Stimulated activated CD8-positive, alpha-beta memory T cell treated with anti-CD3 and anti-CD28 coated beads, Interleukin-7, amount 100 ng/mL, for 4 hours (primary cell): ENCODE measurements around the gene ETAA1.

Experiments used
- DNase-seq, 2 donors: peaks; one replicate each; pipeline ENCODE4 v3.0.0-alpha.2; 2020; ENCODE audit warnings: low read depth in 2 of 2

The ETAA1 gene

DNA sequence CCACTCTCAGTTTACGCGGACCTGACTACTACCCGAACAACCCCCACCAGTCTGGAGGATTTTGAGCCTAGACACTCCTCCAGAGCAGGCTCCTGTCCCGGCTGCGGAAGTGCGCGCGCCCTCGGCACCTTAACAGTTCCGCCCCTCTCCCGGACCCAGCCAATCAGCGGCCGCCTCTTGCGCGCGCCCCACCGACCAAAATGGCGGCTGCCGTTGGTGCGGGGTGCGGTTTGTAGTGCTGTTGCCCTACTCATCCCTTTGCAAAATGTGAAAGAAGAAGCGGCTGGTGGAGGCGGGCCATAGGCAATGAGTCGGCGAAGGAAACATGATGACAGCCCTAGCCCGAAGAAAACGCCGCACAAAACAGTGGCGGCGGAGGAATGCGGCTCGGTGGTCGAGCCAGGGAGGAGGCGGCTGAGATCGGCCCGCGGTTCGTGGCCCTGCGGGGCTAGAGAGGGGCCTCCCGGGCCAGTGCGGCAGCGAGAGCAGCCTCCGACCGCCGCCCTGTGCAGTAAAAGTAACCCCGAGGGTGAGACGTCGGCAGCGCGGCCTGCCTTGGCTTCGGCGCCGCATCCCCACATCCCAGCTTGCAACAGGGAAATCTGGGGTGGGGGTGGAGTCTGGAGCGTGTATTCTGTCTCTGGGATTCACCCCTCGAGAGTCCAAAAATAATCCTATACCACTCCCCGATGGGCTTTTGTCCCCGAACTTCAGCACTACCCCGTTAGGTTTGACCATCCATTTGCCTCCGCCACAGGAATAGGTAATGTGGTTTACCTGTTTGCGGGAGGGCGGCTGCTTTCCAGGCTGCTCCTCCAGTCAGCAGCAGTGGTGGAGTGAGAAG is at the start of gene ETAA1:
TSS of gene ETAA1 (plus strand) at position 191 of the 844 bp plus-strand sequence. CDS start at position 307, 116 bp downstream.
- DNase-seq = peak; percentile 88 to 90

- DNase-seq = no peak
Observed at GRCh38 chr2:67366832-67367412, 30.2 kb upstream of the ETAA1 start.

DNA sequence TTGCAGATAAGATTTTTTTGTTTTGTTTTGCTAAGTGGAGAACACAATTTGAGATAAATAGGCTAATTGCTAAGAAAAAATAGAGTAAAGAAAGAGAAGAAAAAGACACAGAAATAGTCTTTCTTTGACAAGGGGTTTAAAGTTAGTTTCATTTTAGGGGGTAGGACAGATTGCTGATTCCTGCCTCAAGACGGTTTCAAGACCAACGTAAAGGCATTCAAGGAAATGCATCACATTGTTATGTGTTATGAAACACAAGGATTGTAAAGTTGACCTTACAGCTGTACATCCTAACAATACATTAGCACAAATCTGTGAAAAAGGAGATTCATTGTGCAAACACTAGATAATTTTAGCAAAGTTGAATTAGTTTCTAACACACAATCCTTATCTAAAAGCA is 22.7 kb upstream of the ETAA1 start:
- DNase-seq = no peak

GRCh38 chr2:67374949-67375348 is 22.2 kb upstream of the ETAA1 start:
- no peak for DNase-seq

GRCh38 chr2:67378555-67378954 is 18.6 kb upstream of the ETAA1 start:
- DNase-seq = no peak

DNA sequence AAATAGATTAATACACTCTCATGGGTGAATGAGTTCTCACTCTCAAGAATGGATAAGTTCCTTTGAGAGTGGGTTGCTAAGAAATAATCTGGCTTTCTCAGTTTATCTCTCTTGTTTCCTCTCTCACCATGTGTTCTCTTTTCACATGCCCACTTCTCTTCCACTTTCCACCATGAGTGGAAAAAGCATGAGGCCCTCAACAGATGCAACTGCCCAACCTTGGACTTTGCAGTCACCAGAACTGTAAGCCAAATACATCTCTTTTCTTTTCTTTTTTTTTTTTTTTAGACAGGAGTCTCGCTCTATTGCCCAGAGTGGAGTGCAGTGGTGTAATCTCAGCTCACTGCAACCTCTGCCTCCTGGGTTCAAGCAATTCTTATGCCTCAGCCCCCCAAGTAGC is 18.1 kb upstream of the ETAA1 start:
- no peak for DNase-seq

DNA sequence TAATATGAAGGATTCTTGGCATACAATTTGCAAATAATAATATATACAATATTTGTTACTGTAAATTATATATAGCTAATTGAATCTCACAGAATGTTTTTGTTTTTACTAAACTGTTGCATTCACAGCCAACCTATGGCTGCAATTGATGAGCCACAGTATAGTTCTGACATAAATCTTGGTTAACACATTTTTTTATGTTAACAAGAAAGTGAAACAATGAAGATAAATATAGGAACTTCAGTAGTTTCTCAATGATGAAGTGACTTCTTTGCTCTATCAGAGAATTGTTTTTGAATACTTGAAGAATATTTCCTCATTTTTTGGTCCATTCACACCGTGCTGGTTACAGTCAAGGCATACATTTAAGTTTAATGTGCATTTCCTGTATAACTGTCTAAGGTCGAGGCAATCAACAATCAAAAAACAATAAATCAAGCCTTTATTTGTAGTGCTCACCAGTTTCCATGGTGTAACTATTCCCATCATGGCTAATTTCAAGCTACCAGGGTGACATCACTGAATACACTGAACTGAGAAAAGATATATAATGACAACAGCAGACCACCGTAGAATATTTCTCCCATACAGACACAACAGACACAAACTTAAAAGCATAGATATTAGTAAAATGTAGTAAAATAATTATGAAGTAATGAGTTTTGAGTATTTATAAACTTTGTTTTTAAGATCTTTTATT is 12.9 kb upstream of the ETAA1 start:
- no peak for DNase-seq

DNA sequence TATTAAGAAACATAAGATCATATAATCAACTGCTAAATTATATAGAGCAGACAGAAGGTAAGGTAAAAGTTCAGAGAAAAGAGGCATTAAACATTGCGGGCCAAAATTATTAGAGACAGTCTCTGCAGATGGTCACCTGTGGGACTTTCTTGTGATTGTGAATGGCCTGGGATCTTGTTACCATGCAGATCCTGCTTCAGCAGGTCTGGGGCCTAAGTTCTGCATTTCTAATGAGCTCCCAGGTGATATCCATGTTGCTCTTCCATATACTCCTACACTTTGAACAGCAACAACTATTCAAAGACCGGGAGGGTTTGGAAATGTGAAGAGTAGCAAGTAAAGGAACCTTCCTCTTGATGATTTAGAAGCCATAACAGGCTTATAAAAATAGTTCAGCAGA is 8.5 kb upstream of the ETAA1 start:
- no peak for DNase-seq

GRCh38 chr2:67389286-67389685 is 7.8 kb upstream of the ETAA1 start:
- DNase-seq = no peak

- DNase-seq = no peak
Observed at GRCh38 chr2:67389788-67390187, 7.3 kb upstream of the ETAA1 start.

DNA sequence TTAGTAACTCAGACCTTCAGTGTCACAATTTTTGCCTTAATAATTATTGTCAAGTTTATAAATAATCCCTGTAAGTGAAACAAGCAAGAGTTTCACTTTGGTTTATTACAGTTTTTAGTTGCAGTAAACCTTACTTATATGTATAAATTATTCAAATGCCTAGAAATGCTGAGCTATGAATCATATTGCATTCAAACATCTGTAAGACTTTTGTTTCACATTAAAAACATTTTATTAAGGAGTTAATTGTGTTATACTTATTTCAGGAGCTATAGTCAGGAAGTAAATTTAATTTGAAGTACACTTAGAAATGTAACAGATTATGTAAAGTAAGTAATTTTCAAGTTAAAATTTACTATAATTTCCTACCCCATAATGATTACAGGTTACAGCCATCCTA is 3.9 kb upstream of the ETAA1 start:
- no peak for DNase-seq

GRCh38 chr2:67394734-67395133 is 2.4 kb upstream of the ETAA1 start:
- no peak for DNase-seq

DNA sequence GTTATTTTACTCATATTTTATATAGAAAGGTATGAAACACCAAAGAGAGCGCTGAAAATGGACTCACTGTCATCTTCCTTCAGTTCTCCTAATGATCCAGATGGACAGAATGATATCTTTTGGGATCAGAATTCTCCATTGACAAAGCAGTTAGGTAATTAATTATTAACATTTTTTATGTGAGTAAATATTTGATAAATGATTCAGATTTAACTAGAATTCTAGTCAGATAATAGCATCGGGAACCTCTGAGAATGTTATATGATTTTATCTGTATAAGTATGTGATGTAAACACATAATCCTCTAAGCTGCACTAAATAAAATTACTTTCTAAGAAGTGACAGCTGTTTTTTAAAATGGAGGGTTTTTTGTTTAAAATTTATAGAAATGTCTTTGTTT is 2.0 kb downstream of the ETAA1 start:
- DNase-seq = no peak

DNA sequence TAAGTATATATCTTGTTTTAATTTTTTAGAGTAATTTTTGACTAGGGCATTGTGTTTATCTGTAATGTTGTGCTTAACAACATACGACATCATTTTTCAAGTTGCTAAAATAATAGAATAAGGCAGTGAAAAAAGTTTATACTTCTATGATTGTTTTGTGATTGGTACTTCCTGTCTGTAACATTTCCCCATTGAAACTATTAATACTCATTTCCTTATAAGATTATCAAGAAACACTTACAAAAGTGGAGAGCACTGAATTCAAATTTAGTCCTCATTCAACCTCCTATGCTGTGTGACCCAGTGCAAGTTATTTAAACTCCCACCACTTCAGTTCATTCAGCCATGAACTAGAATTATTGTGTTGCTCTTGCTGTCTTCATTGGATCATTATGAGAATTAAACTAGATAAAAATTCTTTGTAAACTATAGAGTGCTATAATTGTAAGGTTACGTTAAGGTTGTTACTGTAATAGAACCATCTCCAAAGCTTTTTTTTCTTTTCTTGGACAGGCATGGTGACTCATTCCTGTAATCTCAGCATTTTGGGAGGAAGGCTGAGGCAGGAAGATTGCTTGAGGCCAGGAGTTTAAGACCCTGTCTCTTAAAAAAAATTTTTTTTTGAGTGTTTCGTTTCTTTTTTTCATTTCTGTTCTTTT is 2.8 kb downstream of the ETAA1 start:
- no peak for DNase-seq

- no peak for DNase-seq
Observed at GRCh38 chr2:67400560-67401485, 3.7 kb downstream of the ETAA1 start.

GRCh38 chr2:67408346-67408745 is 11.2 kb downstream of the ETAA1 start:
- DNase-seq = no peak

GRCh38 chr2:67412424-67412823 is 15.3 kb downstream of the ETAA1 start:
- DNase-seq = no peak

DNA sequence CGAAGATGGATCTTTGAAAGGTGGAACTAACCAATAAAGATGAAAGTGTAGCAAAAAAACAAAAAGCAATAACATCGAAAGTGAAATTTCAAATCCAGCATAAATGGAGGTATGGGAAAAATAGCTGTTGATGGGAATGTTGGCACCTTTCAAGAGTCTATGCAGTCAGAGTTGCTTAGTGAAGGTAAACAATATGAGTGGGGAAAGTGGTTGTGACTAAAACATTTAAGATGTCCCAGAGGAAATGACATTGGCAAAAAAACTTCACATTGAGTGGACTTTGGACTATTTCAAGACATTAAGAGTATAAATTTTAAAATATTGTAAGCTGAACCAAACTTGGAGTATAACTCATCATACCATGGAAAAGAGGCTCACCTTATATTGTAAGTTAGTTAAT is 17.7 kb downstream of the ETAA1 start:
- DNase-seq = no peak

DNA sequence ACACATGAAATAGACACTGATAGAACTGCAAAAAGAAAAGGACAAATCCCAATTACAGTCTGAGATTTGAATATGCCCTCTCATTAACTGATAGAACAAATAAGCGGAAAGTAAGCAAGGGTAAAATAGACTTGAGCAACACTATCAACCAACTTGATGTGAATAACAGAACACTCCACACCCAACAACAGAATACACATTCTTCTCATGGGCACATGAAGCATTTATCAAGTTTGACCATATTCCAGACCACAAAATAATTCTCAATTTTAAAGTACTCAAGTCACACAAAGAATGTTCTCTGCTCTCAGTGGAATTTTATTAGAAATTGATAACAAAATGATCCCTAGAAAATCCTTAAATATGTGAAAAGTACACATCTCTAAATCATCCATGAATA is 19.0 kb downstream of the ETAA1 start:
- DNase-seq = no peak

DNA sequence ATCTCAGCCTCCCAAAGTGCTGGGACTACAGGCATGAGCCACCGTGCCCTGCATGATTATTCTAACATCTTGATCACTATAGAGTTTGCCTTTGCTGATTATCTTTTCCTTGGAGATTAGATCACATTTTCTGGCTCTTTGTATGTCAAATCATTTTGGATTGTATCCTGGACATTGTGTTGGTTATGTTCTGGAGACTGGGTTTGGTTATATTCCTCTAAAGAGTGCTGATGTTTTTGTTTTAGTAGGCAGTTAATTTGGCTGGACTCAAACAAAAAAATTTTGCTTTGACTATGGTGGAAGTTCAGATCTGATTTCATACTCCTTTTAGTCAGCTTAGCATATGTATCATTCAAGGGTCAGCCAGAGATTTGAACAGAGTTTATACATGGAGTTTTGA is 26.4 kb downstream of the ETAA1 start:
- DNase-seq = no peak

DNA sequence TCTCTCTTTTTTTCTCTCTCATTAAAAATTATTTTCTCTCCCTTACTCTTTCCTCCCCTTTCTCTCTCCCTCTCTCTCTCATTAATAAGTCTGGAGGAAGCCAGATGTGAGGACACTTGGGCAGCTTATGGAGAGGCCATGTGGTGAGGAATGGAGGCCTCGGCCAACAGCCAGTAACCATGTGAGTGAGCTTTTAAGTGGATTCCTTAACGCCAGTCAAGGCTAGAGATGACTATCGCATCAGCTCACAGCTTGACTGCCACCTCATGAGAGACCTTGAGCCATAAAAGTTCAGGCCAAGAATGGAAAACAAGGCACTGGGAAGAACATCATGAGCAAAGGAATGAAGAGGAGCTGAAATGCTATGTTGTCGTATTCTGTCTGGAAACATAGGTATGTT is 39.1 kb downstream of the ETAA1 start:
- no peak for DNase-seq
